ENCODE data around the gene PGC. TPM values are rescaled to one million over a fixed set of nuclear protein-coding genes. Genes with fewer than 3 reads are reported as not detected.

Gene PGC
- total RNA-seq = not detected

GRCh38 chr6:41747256-41748101 is at the start of gene PGC:
TSS of gene PGC (minus strand) at chr6:41747397. CDS start at chr6:41747334, 63 bp downstream.
- no peak within 1 kb of the TSS for H3K27ac ChIP-seq
- no peak for DNase-seq

GRCh38 chr6:41796474-41796873 is 49.3 kb upstream of the PGC start:
- H3K9me3 ChIP-seq = no peaks in the 10 kb centered on the region
- DNase-seq = no peak
- no peak overlapping the region for H3K4me3 ChIP-seq
- H3K27me3 ChIP-seq = no peaks in the 10 kb centered on the region
- TF ChIP-seq, protein P1, sequence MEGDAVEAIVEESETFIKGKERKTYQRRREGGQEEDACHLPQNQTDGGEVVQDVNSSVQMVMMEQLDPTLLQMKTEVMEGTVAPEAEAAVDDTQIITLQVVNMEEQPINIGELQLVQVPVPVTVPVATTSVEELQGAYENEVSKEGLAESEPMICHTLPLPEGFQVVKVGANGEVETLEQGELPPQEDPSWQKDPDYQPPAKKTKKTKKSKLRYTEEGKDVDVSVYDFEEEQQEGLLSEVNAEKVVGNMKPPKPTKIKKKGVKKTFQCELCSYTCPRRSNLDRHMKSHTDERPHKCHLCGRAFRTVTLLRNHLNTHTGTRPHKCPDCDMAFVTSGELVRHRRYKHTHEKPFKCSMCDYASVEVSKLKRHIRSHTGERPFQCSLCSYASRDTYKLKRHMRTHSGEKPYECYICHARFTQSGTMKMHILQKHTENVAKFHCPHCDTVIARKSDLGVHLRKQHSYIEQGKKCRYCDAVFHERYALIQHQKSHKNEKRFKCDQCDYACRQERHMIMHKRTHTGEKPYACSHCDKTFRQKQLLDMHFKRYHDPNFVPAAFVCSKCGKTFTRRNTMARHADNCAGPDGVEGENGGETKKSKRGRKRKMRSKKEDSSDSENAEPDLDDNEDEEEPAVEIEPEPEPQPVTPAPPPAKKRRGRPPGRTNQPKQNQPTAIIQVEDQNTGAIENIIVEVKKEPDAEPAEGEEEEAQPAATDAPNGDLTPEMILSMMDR (IDR thresholded peaks at IDR 0.05) = no peak
- TF ChIP-seq POLR2A (IDR thresholded peaks at IDR 0.05) = no peak
- no peaks in the 10 kb centered on the region for H3K4me1 ChIP-seq
- peaks cover 0 to 18% (median 0%) of the 10 kb centered on the region in 3 donors for H3K36me3 ChIP-seq
- no peak overlapping the region for H3K27ac ChIP-seq

More at GRCh38 chr6:41747256-41748101, at the start of gene PGC:
- Histone ChIP-seq H3K27me3 (no peaks in the 10 kb centered on the region), H3K4me3 (no peak within 1 kb of the TSS), H3K4me1 (no peaks in the 10 kb centered on the region), H3K9me3 (no peaks in the 10 kb centered on the region), H3K36me3 (no peaks in the 10 kb centered on the region)
- no peak for TF ChIP-seq POLR2A (IDR thresholded peaks at IDR 0.05)
- TF ChIP-seq, protein P1 (IDR thresholded peaks at IDR 0.05) = no peak

- no peak overlapping the region for H3K27ac ChIP-seq
- H3K4me3 ChIP-seq = no peak overlapping the region
- peaks cover 0 to 35% (median 0%) of the 10 kb centered on the region in 3 donors for H3K36me3 ChIP-seq
- DNase-seq = no peak
- peaks cover 0 to 7% (median 3%) of the 10 kb centered on the region in 4 donors for H3K4me1 ChIP-seq
- no peaks in the 10 kb centered on the region for H3K9me3 ChIP-seq
- TF ChIP-seq, protein P1 (IDR thresholded peaks at IDR 0.05) = no peak
- TF ChIP-seq POLR2A (IDR thresholded peaks at IDR 0.05) = no peak
- H3K27me3 ChIP-seq = no peaks in the 10 kb centered on the region
Observed at GRCh38 chr6:41791984-41792383, 44.8 kb upstream of the PGC start.

DNA sequence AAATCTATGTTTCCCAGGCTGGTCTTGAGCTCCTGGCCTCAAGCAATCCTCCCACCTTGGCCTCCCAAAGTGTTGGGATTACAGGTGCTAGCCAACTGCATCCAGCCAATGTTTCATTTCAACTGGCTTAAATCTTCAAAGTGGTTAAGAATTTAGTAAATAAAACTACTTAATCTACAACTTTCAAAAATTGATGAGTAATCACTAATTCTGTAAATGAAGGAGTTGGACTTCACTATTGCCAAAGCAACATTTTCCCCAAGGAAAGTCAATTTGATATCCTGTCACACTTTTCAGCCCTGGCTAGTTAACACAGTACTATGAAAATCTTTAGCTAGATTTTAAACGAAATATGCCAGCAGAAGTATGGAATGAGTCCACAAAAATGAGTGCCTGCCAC is 44.1 kb upstream of the PGC start:
- DNase-seq = no peak
- H3K27ac ChIP-seq = no peak overlapping the region
- H3K27me3 ChIP-seq = no peaks in the 10 kb centered on the region
- H3K9me3 ChIP-seq = no peaks in the 10 kb centered on the region
- H3K4me1 ChIP-seq = peaks cover 0 to 8% (median 3%) of the 10 kb centered on the region in 4 donors
- peaks cover 0 to 35% (median 0%) of the 10 kb centered on the region in 3 donors for H3K36me3 ChIP-seq
- no peak overlapping the region for H3K4me3 ChIP-seq
- TF ChIP-seq POLR2A (IDR thresholded peaks at IDR 0.05) = no peak
- TF ChIP-seq, protein P1 (IDR thresholded peaks at IDR 0.05) = no peak

DNA sequence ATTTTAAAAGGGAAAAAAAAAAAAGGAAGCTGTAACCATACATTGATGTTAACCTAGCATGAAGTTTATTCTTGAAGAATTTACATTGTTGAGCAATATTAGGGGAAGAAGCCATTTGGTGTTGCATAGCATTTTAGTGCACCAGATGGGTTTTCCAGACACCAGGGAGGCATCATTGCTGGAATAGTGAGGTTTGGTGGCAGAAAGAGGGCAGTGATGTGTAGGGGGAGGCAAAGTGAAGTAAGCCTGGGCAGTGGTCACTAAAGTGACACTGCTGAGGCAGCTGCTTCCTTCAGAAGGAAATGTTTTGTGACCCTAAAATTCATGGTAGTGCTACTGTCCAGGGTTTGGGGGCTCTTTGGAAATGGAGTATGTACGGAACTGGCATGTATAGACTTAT is 42.8 kb upstream of the PGC start:
- no peak for DNase-seq
- TF ChIP-seq, protein P1 (IDR thresholded peaks at IDR 0.05) = no peak
- no peak for TF ChIP-seq POLR2A (IDR thresholded peaks at IDR 0.05)
- no peaks in the 10 kb centered on the region for H3K27me3 ChIP-seq
- no peak overlapping the region for H3K27ac ChIP-seq
- H3K4me1 ChIP-seq = peaks cover 0 to 15% (median 5%) of the 10 kb centered on the region in 4 donors
- no peak overlapping the region for H3K4me3 ChIP-seq
- H3K9me3 ChIP-seq = no peaks in the 10 kb centered on the region
- peaks cover 0 to 35% (median 0%) of the 10 kb centered on the region in 3 donors for H3K36me3 ChIP-seq

All from Peyer's patch (tissue), 4 donors.